K562 (cell line): ENCODE measurements around the gene WFDC13. TPM values are rescaled to one million over a fixed set of nuclear protein-coding genes. Genes with fewer than 3 reads are reported as not detected.

Experiments
- ATAC-seq: fragments of 200-7000 bp; cut with Tn5 transposase; 3 replicates; pipeline ENCODE4 v1.9.1; 2020; ENCODE audit warnings: moderate library complexity
- BruUV-seq: library from RNA; stranded (reverse); fragments of 400-500 nt; replicated peaks from 2 replicates; lab custom pipeline; 2021; lab: Mats Ljungman, UMichigan
- CTCF ChIA-PET: fragments of 300-600 bp; formaldehyde crosslinking; extraction: SDS; loops from one replicate; lab custom pipeline; 2021; ENCODE audit warnings: low intra/inter-chr PET ratio; lab: Yijun Ruan, JAX
- POLR2A ChIA-PET: fragments of 300-600, 350-650 bp; sonication (Branson Sonifier 250); formaldehyde crosslinking; extraction: SDS; loops from one replicate; lab custom pipeline; 2021; ENCODE audit warnings: antibody characterized with exemption, inconsistent platforms; lab: Yijun Ruan, JAX
- DNase-seq, 4 experiments: peaks; one replicate each; pipeline versions ENCODE4 v3.0.0 to v3.0.0-alpha.2; 2011 to 2018; ENCODE audit warnings: low spot score in 3 of 4, mixed read lengths in 3 of 4; ENCODE audit errors: extremely low read depth in 1 of 4
- FAIRE-seq: peaks from 2 replicates; lab custom pipeline; 2011; peaks lifted over from hg19 to GRCh38; lab: Jason Lieb, UNC
- H2AFZ ChIP-seq: 2 replicates; pipeline ENCODE4 v1.6.0; 2011; ENCODE audit warnings: low read depth, low read length, control low read depth, inconsistent platforms
- H3K27ac ChIP-seq: fragments of 200-600 bp; 3 replicates; pipeline ENCODE4 v1.8.0; 2011; ENCODE audit warnings: low read depth, mild to moderate bottlenecking, control low read depth, inconsistent platforms, low read length, moderate library complexity, mixed read lengths; ENCODE audit errors: extremely low read depth
- H3K27me3 ChIP-seq, 2 experiments: fragments of 300-600 bp in 1 of 2; 2 replicates in 1 of 2; 3 replicates in 1 of 2; pipeline versions ENCODE4 v1.6.0 to v1.8.0; 2011; ENCODE audit warnings: inconsistent platforms in 2 of 2, low read length in 2 of 2, mild to moderate bottlenecking in 1 of 2, mixed read lengths in 1 of 2, moderate library complexity in 1 of 2; ENCODE audit not compliant: control insufficient read depth in 2 of 2, insufficient read depth in 2 of 2
- H3K36me3 ChIP-seq: fragments of 300-600 bp; 3 replicates; pipeline ENCODE4 v1.8.0; 2011; ENCODE audit warnings: mild to moderate bottlenecking, low read length, inconsistent platforms; ENCODE audit not compliant: control insufficient read depth, insufficient read depth
- H3K4me1 ChIP-seq, 2 experiments: fragments of 200-600 bp in 1 of 2; replicated peaks in 1 of 2; 2 replicates in 1 of 2; 3 replicates in 1 of 2; pipeline versions ENCODE4 v1.5.1 to v1.8.0; 2011; ENCODE audit warnings: inconsistent platforms in 2 of 2, low read length in 2 of 2, mild to moderate bottlenecking in 1 of 2, mixed read lengths in 1 of 2, moderate library complexity in 1 of 2; ENCODE audit not compliant: control insufficient read depth in 2 of 2, insufficient read depth in 2 of 2
- H3K4me2 ChIP-seq: 2 replicates; pipeline ENCODE4 v1.6.1; 2011; ENCODE audit warnings: low read length, control low read depth, inconsistent platforms, mixed read lengths; ENCODE audit not compliant: insufficient read depth
- H3K4me3 ChIP-seq: fragments of 200-600 bp; sonication (generic), shearing (Covaris generic); 2 replicates; pipeline ENCODE4 v1.5.1; 2016; ENCODE audit warnings: control low read depth, inconsistent platforms
- H3K79me2 ChIP-seq: fragments of 200-600 bp; 3 replicates; pipeline ENCODE4 v1.8.0; 2011; ENCODE audit warnings: low read length, inconsistent platforms; ENCODE audit not compliant: control insufficient read depth, insufficient read depth
- H3K9ac ChIP-seq, 2 experiments: 2 replicates each; pipeline versions ENCODE4 v1.6.0 to v1.6.1; 2011; ENCODE audit warnings: low read depth in 2 of 2, low read length in 2 of 2, control low read depth in 1 of 2, inconsistent platforms in 1 of 2, mild to moderate bottlenecking in 1 of 2, mixed read lengths in 1 of 2; ENCODE audit not compliant: insufficient read depth in 1 of 2
- H3K9me1 ChIP-seq: one replicate; pipeline ENCODE4 v1.6.0; 2011; ENCODE audit warnings: inconsistent platforms, mild to moderate bottlenecking, low read length, moderate library complexity; ENCODE audit not compliant: control insufficient read depth, insufficient read depth
- H3K9me3 ChIP-seq: replicated peaks from 2 replicates; pipeline ENCODE4 v1.5.1; 2011; ENCODE audit warnings: low read depth, low read length, inconsistent platforms; ENCODE audit not compliant: control insufficient read depth, insufficient read depth
- H4K20me1 ChIP-seq: replicated peaks from 2 replicates; pipeline ENCODE4 v1.6.1; 2011; ENCODE audit warnings: low read length, inconsistent platforms, mixed read lengths; ENCODE audit not compliant: control insufficient read depth, insufficient read depth
- BACH1 ChIP-seq: fragments of 200-800 bp; sonication (Bioruptor generic); IDR thresholded peaks from 2 replicates; pipeline ENCODE4 v1.6.1; 2016; ENCODE audit warnings: missing genetic modification characterization, missing compliant biosample characterization
- BMI1 ChIP-seq: fragments of 150-350 bp; IDR thresholded peaks from 2 replicates; pipeline ENCODE4 v1.6.1; 2014; ENCODE audit warnings: low read length
- CBX2 ChIP-seq: fragments of 200-600 bp; sonication (generic); IDR thresholded peaks from one replicate; pipeline ENCODE4 v1.6.1; 2012; ENCODE audit warnings: mild to moderate bottlenecking, low read length, inconsistent platforms; ENCODE audit not compliant: insufficient read depth, poor library complexity, severe bottlenecking
- GABPA ChIP-seq: fragments of 200-800 bp; sonication (Bioruptor generic); conservative IDR thresholded peaks from 2 replicates; pipeline ENCODE4 v1.6.1; 2016; ENCODE audit warnings: low read depth, missing genetic modification characterization, missing compliant biosample characterization
- HINFP ChIP-seq: fragments of 450-650 bp; conservative IDR thresholded peaks from 2 replicates; pipeline ENCODE4 v1.6.1; 2016; ENCODE audit warnings: missing genetic modification characterization, low read depth, mild to moderate bottlenecking, control low read depth, missing compliant biosample characterization
- HIVEP1 ChIP-seq: fragments of 250-450 bp; sonication (Bioruptor Pico); IDR thresholded peaks from 2 replicates; pipeline ENCODE4 v1.4.0; 2020; ENCODE audit warnings: mild to moderate bottlenecking
- ILF3 ChIP-seq: fragments of 450-650 bp; IDR thresholded peaks from 2 replicates; pipeline ENCODE4 v1.6.1; 2018; ENCODE audit warnings: antibody characterized with exemption, mild to moderate bottlenecking, moderate library complexity, borderline replicate concordance
- MEF2A ChIP-seq: IDR thresholded peaks from 2 replicates; pipeline ENCODE4 v1.6.1; 2011; ENCODE audit warnings: low read depth, mild to moderate bottlenecking, low read length, moderate library complexity; ENCODE audit not compliant: control insufficient read depth
- MEF2D ChIP-seq: conservative IDR thresholded peaks from 2 replicates; pipeline ENCODE4 v1.6.1; 2016; ENCODE audit warnings: low read depth, missing genetic modification characterization, missing compliant biosample characterization
- MTA1 ChIP-seq: fragments of 450-650 bp; IDR thresholded peaks from 2 replicates; pipeline ENCODE4 v1.6.1; 2017; ENCODE audit warnings: borderline replicate concordance
- NBN ChIP-seq: fragments of 450-650 bp; IDR thresholded peaks from 2 replicates; pipeline ENCODE4 v1.6.1; 2016; ENCODE audit warnings: low read depth, mild to moderate bottlenecking
- NFIC ChIP-seq: fragments of 450-650 bp; IDR thresholded peaks from 2 replicates; pipeline ENCODE4 v1.6.1; 2017; ENCODE audit warnings: mild to moderate bottlenecking, inconsistent platforms
- POLR2A ChIP-seq: fragments of 450-650 bp; conservative IDR thresholded peaks from 2 replicates; pipeline ENCODE4 v1.6.1; 2016
- RBM34 ChIP-seq: fragments of 200-400 bp; formaldehyde crosslinking; IDR thresholded peaks from 2 replicates; pipeline ENCODE4 v1.6.1; 2018; ENCODE audit warnings: low read length, borderline replicate concordance; ENCODE audit not compliant: insufficient read depth
- RNF2 ChIP-seq: sonication (generic); IDR thresholded peaks from 2 replicates; pipeline ENCODE4 v1.6.1; 2016
- SIN3B ChIP-seq: fragments of 450-650 bp; IDR thresholded peaks from 2 replicates; pipeline ENCODE4 v1.6.1; 2017; ENCODE audit warnings: low read depth, mild to moderate bottlenecking, moderate library complexity
- STAT5B ChIP-seq: fragments of 250-450 bp; sonication (Bioruptor Pico); IDR thresholded peaks from 2 replicates; pipeline ENCODE4 v1.8.0; 2021; ENCODE audit warnings: mild to moderate bottlenecking, inconsistent platforms
- ZNF12 ChIP-seq: sonication (generic); formaldehyde crosslinking; IDR thresholded peaks from 2 replicates; pipeline ENCODE4 v1.4.0; 2020; ENCODE audit warnings: mild to moderate bottlenecking, missing genetic modification reagents
- ZNF431 ChIP-seq: sonication (generic); formaldehyde crosslinking; IDR thresholded peaks from 2 replicates; pipeline ENCODE4 v1.8.0; 2022; ENCODE audit warnings: mild to moderate bottlenecking, missing genetic modification reagents
- WGBS: fragments of 100-300 bp; shearing (Covaris generic); methylation state at CpG from one replicate; pipeline ENCODE4 v1.1.6; 2016; ENCODE audit warnings: low coverage, mixed read lengths; ENCODE audit not compliant: insufficient coverage; ENCODE audit errors: missing lambda C conversion rate; 5-methylcytosine and 5-hydroxymethylcytosine counted together
- in situ Hi-C: fragments of 300-500 bp; cut with MboI; formaldehyde crosslinking; loops from 4 replicates; pipeline ENCODE4 v1.15.0; 2018; ENCODE audit warnings: inconsistent platforms, mixed read lengths
- intact Hi-C: fragments of 100-400 bp; cut with micrococcal nuclease; formaldehyde crosslinking; loops from 2 replicates; pipeline ENCODE4 v1.14.2; 2022
- polyA plus RNA-seq, 8 experiments: library from polyadenylated mRNA; depleted of rRNA in 4 of 8; stranded (reverse) in 5 of 8; unstranded in 3 of 8; fragments of >200 nt; fragmentation: Nextera tagmentation in 2 of 8; fragmentation: Illumina TruSeq in 1 of 8; extraction: Ambion mirVana in 2 of 8; extraction: Trizol in 1 of 8; gene quantifications; 2 replicates each; pipeline versions ENCODE4 v1.2.1 to v1.2.3, GENCODE V29; 2011 to 2014; ENCODE audit warnings: inconsistent platforms in 1 of 8, missing spikeins in 1 of 8
- total RNA-seq, 7 experiments: library from RNA; depleted of rRNA in 6 of 7; stranded (reverse); fragments of >200 nt in 6 of 7; fragmentation: Illumina TruSeq in 2 of 7; extraction: Trizol in 2 of 7; gene quantifications; 2 replicates each; pipeline versions ENCODE4 v1.2.1 to v1.2.3, GENCODE V29; 2011 to 2021; ENCODE audit warnings: low replicate concordance in 1 of 7

The WFDC13 gene
- total and polyA plus RNA-seq, 9 of the 15 experiments (the other 6 are each of a cell fraction or from before 2014, with no cell fraction given), result not detected

GRCh38 chr20:45735988-45736387 lies 34.1 kb downstream of the WFDC13 start:
- Histone ChIP-seq H4K20me1 (no peaks in the 10 kb centered on the region), H3K36me3 (no peaks in the 10 kb centered on the region), H2AFZ (no peak overlapping the region), H3K79me2 (no peaks in the 10 kb centered on the region), H3K27ac (no peak overlapping the region), H3K4me2 (no peak overlapping the region), H3K9me3 (no peaks in the 10 kb centered on the region), H3K4me3 (no peak overlapping the region), H3K9me1 (no peaks in the 10 kb centered on the region), H3K9ac (no peak overlapping the region), H3K4me1 (no peaks in the 10 kb centered on the region), H3K27me3 (no peaks in the 10 kb centered on the region; a peak in 1 of 5 replicates)
- POLR2A ChIA-PET, result no interaction called here
- no TSS peak for BruUV-seq
- TF ChIP-seq ZNF12 (CRISPR knock-in tag), result no peak
- TF ChIP-seq RBM34, result no peak
- no peak for TF ChIP-seq ZNF431 (CRISPR knock-in tag)
- 28% methylated on average over 20 of the region's 23 CpGs for WGBS
- CTCF ChIA-PET, result no interaction called here
- DNase-seq (no peak), ATAC-seq (no peak), FAIRE-seq (no peak)
- intact Hi-C loops, result no loop called here
- in situ Hi-C loops, result no loop called here

- in situ Hi-C loops (no loop called here), intact Hi-C loops (no loop called here)
- Histone ChIP-seq H3K9me1 (no peaks in the 10 kb centered on the region), H3K36me3 (no peaks in the 10 kb centered on the region), H2AFZ (no peak overlapping the region), H3K4me1 (no peaks in the 10 kb centered on the region), H3K27me3 (peaks cover 0 to 3% of the 10 kb centered on the region in 2 experiments; a peak in 3 of 5 replicates), H3K79me2 (no peaks in the 10 kb centered on the region), H3K9ac (no peak overlapping the region), H3K9me3 (no peaks in the 10 kb centered on the region), H3K27ac (no peak overlapping the region), H3K4me3 (no peak overlapping the region), H3K4me2 (no peak overlapping the region), H4K20me1 (no peaks in the 10 kb centered on the region)
- DNase-seq (no peak), FAIRE-seq (no peak), ATAC-seq (no peak)
- ChIA-PET CTCF (no interaction called here), POLR2A (no interaction called here)
- 1% methylated on average over 4 of the region's 4 CpGs for WGBS
- no TSS peak for BruUV-seq
- TF ChIP-seq RNF2, result no peak
- TF ChIP-seq HIVEP1 (CRISPR knock-in tag), result no peak
- TF ChIP-seq MTA1, result no peak
- no peak for TF ChIP-seq ILF3
- no peak for TF ChIP-seq NBN
- TF ChIP-seq BACH1 (tag), result no peak
- no peak for TF ChIP-seq HINFP (tag)
- no peak for TF ChIP-seq POLR2A
- no peak for TF ChIP-seq GABPA
- TF ChIP-seq MEF2A, result no peak
- no peak for TF ChIP-seq SIN3B
- TF ChIP-seq STAT5B (CRISPR knock-in tag), result no peak
- no peak for TF ChIP-seq NFIC
- TF ChIP-seq CBX2, result no peak
- TF ChIP-seq MEF2D (tag), result no peak
- TF ChIP-seq BMI1, result no peak
These were observed 40.8 kb downstream of the WFDC13 start for GRCh38 chr20:45742596-45742995.
